AG04450 (cell line): Measurements from ENCODE around the gene MAD1L1. TPM values are rescaled to one million over a fixed set of nuclear protein-coding genes. Genes with fewer than 3 reads are reported as not detected.

Experiments
- CTCF ChIA-PET: fragments of 300-600, 350-600 bp; formaldehyde crosslinking; extraction: SDS; loops from one replicate; lab custom pipeline; 2022; ENCODE audit warnings: antibody characterized with exemption, inconsistent platforms; lab: Charles Lee
- POLR2A ChIA-PET: fragments of 350-600 bp; formaldehyde crosslinking; extraction: SDS; loops from one replicate; lab custom pipeline; 2021; ENCODE audit warnings: antibody characterized with exemption, inconsistent platforms; lab: Yijun Ruan, JAX
- DNase-seq: peaks from one replicate; pipeline ENCODE4 v3.0.0-alpha.2; 2011; ENCODE audit warnings: low read depth, low spot score
- H3K27ac ChIP-seq: one replicate; pipeline ENCODE4 v1.5.1; 2012; ENCODE audit warnings: low read depth, low read length, control low read depth
- H3K27me3 ChIP-seq: one replicate; pipeline ENCODE4 v1.6.0; 2012; ENCODE audit warnings: low read length; ENCODE audit not compliant: control insufficient read depth, insufficient read depth
- H3K4me3 ChIP-seq: 2 replicates; pipeline ENCODE4 v1.5.1; 2011; ENCODE audit warnings: mild to moderate bottlenecking, low read depth, low read length, control low read depth
- H3K9me3 ChIP-seq: 2 replicates; pipeline ENCODE4 v1.5.1; 2012; ENCODE audit warnings: low read length; ENCODE audit not compliant: control insufficient read depth, insufficient read depth
- polyA plus RNA-seq: library from polyadenylated mRNA; depleted of rRNA; stranded (reverse); fragments of >200 nt; gene quantifications from 2 replicates; pipeline ENCODE4 v1.2.3, GENCODE V29; 2011
- TF ChIP-seq, protein P1 (sequence below): IDR thresholded peaks from 2 replicates; pipeline ENCODE4 v1.5.1; 2011; ENCODE audit warnings: low read depth, low read length, control low read depth, inconsistent platforms

The MAD1L1 gene
- polyA plus RNA-seq, 1 experiment = 11.9 TPM

DNA sequence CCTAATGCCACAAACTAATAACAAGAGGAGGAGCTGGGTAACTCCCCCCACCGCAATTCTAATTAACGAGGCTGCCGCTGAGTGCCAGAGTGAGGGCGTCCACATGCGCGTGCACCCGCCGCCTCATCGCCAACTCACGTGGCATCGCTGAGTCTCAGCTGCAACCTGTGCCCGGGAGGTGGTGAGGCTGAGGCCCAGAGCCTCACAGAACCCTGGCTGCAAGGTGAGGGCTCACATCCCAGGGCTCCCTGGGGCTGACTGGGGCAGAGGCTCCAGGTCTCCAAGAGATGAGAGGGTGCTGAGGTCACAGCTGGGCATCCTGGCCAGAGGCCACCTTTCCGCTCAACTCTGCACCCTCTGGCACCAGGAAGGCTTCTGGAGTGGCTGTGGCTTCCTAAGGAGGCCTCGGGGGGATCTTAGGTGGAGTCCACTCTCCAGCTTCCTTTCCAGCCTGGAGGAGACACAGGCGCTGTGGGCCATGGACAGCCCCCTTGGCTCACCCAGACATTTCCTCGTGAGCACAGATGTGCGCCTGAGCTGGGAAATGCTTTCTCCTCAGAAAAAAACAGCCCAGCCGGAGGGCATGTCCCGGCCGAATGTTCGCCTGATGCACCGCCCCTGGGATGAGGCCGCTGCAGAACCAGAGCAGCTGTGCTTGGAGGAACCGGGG is 242.6 kb downstream of the MAD1L1 start:
- Histone ChIP-seq H3K27ac (no peak overlapping the region), H3K9me3 (no peaks in the 10 kb centered on the region; the same call in 1 of the 2 replicates), H3K4me3 (no peak overlapping the region), H3K27me3 (no peaks in the 10 kb centered on the region)
- ChIA-PET POLR2A (no interaction called here), CTCF (no interaction called here)
- DNase-seq = no peak
- TF ChIP-seq, protein P1, sequence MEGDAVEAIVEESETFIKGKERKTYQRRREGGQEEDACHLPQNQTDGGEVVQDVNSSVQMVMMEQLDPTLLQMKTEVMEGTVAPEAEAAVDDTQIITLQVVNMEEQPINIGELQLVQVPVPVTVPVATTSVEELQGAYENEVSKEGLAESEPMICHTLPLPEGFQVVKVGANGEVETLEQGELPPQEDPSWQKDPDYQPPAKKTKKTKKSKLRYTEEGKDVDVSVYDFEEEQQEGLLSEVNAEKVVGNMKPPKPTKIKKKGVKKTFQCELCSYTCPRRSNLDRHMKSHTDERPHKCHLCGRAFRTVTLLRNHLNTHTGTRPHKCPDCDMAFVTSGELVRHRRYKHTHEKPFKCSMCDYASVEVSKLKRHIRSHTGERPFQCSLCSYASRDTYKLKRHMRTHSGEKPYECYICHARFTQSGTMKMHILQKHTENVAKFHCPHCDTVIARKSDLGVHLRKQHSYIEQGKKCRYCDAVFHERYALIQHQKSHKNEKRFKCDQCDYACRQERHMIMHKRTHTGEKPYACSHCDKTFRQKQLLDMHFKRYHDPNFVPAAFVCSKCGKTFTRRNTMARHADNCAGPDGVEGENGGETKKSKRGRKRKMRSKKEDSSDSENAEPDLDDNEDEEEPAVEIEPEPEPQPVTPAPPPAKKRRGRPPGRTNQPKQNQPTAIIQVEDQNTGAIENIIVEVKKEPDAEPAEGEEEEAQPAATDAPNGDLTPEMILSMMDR = no peak

DNA sequence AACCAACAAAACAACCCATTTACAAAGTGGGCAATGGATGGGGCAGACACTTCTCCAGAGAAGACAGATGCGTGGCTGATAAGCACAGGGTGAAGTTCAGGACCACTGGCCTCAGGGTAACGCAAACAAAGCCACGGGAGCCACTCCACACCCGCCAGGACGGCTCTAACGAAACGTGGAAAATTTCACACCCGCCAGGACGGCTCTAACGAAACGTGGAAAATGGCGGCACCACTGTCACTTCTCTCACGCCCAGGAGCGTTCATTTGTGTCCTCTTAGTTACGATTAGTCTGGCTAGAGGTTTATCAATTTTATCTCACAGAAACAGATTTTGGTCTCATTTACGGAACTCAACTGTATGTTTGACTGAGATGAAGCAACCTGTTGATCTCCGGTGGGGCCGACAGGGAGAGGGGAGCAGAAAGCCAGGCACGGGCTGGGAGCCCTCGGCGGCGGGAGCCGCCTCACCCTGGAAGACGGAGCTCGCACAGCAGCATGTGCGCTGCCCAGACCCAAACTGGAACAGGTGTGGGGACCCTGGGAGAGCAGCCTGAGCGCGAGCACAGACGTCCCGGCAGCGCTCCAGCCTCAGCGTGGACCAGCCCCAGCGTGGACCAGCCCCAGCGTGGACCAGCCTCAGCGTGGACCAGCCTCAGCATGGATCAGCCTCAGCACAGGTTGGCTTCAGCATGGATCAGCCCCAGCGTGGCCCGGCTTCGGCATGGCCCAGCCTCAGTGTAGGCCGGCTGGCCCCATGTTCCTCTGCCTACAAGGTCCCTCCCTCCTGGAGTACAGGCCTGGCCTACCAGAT is 243.5 kb downstream of the MAD1L1 start:
- Histone ChIP-seq H3K9me3 (no peaks in the 10 kb centered on the region; the same call in 1 of the 2 replicates), H3K27ac (no peak overlapping the region), H3K4me3 (no peak overlapping the region), H3K27me3 (no peaks in the 10 kb centered on the region)
- ChIA-PET CTCF (no interaction called here), POLR2A (no interaction called here)
- no peak for DNase-seq
- TF ChIP-seq, protein P1 = no peak

DNA sequence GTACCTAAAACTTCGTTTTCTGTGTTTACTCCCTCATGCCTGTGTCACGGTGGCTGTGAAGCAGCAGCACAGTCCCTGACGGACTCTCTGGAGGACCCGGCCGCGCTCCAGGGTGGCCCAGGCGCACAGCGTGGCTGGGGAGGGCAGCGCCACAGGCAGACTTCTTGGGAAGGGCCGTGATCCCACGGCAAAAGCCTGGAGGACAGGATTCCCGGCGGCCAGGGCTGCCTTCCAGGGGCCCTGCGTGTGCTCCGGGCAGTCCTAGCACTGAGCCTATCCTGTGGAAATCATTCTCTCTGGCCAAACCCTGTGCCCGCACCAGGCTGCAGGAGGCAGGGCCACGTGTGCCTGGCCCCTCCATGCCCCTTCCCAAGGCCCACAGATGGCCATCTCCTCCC is 244.2 kb downstream of the MAD1L1 start:
- H3K27ac ChIP-seq = no peak overlapping the region
- POLR2A ChIA-PET = no interaction called here
- TF ChIP-seq, protein P1 = no peak
- no peak overlapping the region for H3K4me3 ChIP-seq
- no peaks in the 10 kb centered on the region; the same call in 1 of the 2 replicates for H3K9me3 ChIP-seq
- H3K27me3 ChIP-seq = no peaks in the 10 kb centered on the region
- DNase-seq = no peak
- CTCF ChIA-PET = no interaction called here

DNA sequence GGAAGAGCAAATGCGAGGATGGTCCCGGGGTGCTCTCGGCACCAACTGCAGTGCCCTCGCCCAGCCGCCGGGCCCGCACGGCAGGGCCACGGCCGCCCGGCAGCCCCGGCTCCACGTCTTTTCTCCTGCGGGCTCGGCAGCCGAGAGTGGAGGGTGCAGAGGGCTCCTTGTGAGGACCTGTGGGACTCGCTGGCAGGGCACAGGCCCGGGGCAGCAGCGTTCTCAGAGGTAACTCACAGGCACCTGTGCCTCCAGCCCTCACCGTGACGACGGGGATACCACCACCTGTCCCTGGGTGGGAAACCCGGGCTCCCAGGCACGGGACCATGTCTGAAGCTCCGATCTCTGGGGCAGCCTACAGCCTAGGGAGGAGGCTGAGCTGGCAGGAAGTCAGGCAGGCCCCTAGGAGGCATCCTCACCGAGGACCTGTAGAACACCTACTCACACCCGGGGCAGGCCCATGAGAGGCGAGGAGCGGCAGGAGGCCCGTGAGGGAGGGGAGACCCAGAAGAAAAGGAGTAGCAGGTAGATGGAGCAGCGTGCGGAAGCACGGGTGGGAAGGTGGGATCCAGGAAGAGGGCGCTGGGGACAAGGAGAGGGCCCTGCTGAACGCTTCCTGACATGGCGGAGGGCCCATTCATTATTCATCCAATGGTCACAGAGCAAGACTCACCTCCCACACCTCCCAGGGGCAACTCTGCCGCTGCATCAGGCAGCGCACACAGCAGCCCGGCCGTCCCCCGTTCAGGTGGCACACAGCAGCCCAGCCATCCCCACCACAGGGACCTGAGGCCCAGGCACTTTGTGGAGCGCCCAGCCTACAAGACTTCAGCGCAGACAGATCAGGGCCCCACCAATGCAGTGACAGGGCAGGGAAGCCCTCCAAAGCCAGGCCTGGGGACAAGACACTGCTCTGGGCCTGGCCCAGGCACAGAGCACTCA is 244.9 kb downstream of the MAD1L1 start:
- CTCF ChIA-PET = no interaction called here
- POLR2A ChIA-PET = no interaction called here

More for the DNA sequence above, 244.9 kb downstream of the MAD1L1 start:
- TF ChIP-seq, protein P1 = no peak
- H3K9me3 ChIP-seq = no peaks in the 10 kb centered on the region; the same call in 1 of the 2 replicates
- no peak overlapping the region for H3K27ac ChIP-seq
- no peak overlapping the region for H3K4me3 ChIP-seq
- H3K27me3 ChIP-seq = no peaks in the 10 kb centered on the region
- no peak for DNase-seq
